ENCODE results near the gene SNX8. TPM values are rescaled to one million over a fixed set of nuclear protein-coding genes. Genes with fewer than 3 reads are reported as not detected.

The SNX8 gene
- total RNA-seq, 1 donor from 2014 or later: 8.3 TPM

- no peak for DNase-seq (ENCODE audit: extremely low spot score in 2 of 2)
- H3K9me3 ChIP-seq: no peaks in the 10 kb centered on the region
- H3K4me1 ChIP-seq: peaks cover 6% of the 10 kb centered on the region
- TF ChIP-seq POLR2AphosphoS5 (IDR thresholded peaks at IDR 0.05; ENCODE audit: insufficient read depth in 1 of 2, low read depth in 1 of 2) (no peak), POLR2A (IDR thresholded peaks at IDR 0.05) (no peak)
- TF ChIP-seq, protein P1, sequence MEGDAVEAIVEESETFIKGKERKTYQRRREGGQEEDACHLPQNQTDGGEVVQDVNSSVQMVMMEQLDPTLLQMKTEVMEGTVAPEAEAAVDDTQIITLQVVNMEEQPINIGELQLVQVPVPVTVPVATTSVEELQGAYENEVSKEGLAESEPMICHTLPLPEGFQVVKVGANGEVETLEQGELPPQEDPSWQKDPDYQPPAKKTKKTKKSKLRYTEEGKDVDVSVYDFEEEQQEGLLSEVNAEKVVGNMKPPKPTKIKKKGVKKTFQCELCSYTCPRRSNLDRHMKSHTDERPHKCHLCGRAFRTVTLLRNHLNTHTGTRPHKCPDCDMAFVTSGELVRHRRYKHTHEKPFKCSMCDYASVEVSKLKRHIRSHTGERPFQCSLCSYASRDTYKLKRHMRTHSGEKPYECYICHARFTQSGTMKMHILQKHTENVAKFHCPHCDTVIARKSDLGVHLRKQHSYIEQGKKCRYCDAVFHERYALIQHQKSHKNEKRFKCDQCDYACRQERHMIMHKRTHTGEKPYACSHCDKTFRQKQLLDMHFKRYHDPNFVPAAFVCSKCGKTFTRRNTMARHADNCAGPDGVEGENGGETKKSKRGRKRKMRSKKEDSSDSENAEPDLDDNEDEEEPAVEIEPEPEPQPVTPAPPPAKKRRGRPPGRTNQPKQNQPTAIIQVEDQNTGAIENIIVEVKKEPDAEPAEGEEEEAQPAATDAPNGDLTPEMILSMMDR (IDR thresholded peaks at IDR 0.05): no peak
- H3K4me3 ChIP-seq: no peak overlapping the region
- intact Hi-C loops (cut with DNase I): no loop called here
- no peak overlapping the region for H3K27ac ChIP-seq
- peaks cover 0 to 19% of the 10 kb centered on the region in 2 donors for H3K36me3 ChIP-seq
- H3K27me3 ChIP-seq: no peaks in the 10 kb centered on the region
These were observed 47.3 kb downstream of the SNX8 start for GRCh38 chr7:2266911-2267310.

DNA sequence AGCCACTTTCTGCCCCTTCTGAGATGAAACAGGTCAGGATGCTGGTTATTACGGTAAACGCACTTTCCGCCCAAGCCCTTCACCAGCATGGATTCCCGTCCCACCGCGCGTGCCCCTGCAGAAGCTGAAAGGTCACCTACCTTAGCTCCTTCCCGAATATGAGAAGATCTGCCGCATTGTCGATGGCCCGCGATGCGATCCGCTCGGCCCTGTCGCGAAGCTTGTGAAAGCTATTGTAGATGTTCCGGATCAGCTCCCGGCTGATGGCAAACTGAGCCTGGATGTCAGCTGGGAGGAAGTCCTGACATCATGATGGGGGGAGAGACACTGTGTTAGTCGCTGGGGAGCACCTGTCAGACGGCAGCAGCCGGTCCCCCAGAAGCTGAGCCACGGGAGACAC lies 50.1 kb downstream of the SNX8 start:
- Histone ChIP-seq H3K27me3 (no peaks in the 10 kb centered on the region), H3K27ac (no peak overlapping the region), H3K36me3 (peaks cover 0 to 10% of the 10 kb centered on the region in 2 donors), H3K4me1 (no peaks in the 10 kb centered on the region), H3K9me3 (no peaks in the 10 kb centered on the region), H3K4me3 (no peak overlapping the region)
- DNase-seq (ENCODE audit: extremely low spot score in 2 of 2): no peak
- intact Hi-C loops (cut with DNase I): loop anchor here (5.0 kb wide), 1 partner anchor 1602 kb away; no protein-coding TSS in a partner anchor
- TF ChIP-seq POLR2A (IDR thresholded peaks at IDR 0.05) (no peak), POLR2AphosphoS5 (IDR thresholded peaks at IDR 0.05; ENCODE audit: insufficient read depth in 1 of 2, low read depth in 1 of 2) (no peak)
- TF ChIP-seq, protein P1 (IDR thresholded peaks at IDR 0.05): no peak

DNA sequence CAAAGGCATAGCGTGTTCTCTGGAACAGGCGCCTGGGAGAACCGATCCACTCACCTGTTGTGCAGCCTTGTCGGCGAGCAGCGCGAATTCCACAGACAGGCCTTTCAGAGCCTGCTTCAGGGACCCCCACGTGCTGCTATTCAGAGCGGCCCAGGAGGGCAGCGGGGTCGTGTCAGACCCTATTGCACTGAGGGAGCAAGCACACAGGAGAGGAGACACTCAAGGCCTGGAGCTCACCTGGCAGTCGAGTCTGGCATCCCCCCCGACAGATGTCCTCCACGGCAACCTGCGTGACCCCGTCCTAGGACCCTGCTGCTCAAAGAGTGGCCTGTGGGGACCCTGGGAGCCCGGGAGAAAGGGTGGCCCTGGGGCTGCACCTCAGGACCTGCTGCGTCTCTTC lies 51.1 kb downstream of the SNX8 start:
- intact Hi-C loops (cut with DNase I): loop anchor here (5.0 kb wide), 1 partner anchor 1601 kb away; no protein-coding TSS in a partner anchor
- no peak for TF ChIP-seq POLR2AphosphoS5 (IDR thresholded peaks at IDR 0.05; ENCODE audit: insufficient read depth in 1 of 2, low read depth in 1 of 2)
- TF ChIP-seq POLR2A (IDR thresholded peaks at IDR 0.05): no peak
- TF ChIP-seq, protein P1 (IDR thresholded peaks at IDR 0.05): no peak
- DNase-seq (ENCODE audit: extremely low spot score in 2 of 2): no peak
- Histone ChIP-seq H3K4me3 (no peak overlapping the region), H3K27ac (no peak overlapping the region), H3K9me3 (no peaks in the 10 kb centered on the region), H3K27me3 (no peaks in the 10 kb centered on the region), H3K4me1 (no peaks in the 10 kb centered on the region), H3K36me3 (peaks cover 0 to 10% of the 10 kb centered on the region in 2 donors)

DNA sequence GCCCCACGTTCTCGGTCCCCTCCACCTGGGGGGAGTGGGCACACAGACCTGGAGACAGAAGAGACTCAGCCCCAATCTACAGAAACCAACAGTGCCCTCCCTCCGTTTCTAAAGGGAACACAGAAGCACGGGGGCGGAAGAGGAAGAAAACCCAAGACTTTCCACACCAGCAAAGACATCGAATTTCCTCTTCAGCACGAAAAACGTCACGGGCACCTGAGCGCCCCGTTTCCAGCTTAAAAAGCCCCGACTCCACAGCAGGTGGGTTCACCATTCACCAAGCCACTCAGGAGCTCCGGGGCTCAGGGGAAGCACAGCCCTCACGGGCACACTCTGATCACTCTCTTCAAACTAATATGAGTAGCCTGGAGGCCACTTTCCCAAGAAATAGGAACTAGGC lies 52.6 kb downstream of the SNX8 start:
- Histone ChIP-seq H3K36me3 (peaks cover 0 to 21% of the 10 kb centered on the region in 2 donors), H3K27me3 (no peaks in the 10 kb centered on the region), H3K27ac (no peak overlapping the region), H3K4me3 (no peak overlapping the region), H3K9me3 (no peaks in the 10 kb centered on the region), H3K4me1 (no peaks in the 10 kb centered on the region)
- TF ChIP-seq, protein P1 (IDR thresholded peaks at IDR 0.05): no peak
- no peak for TF ChIP-seq POLR2AphosphoS5 (IDR thresholded peaks at IDR 0.05; ENCODE audit: insufficient read depth in 1 of 2, low read depth in 1 of 2)
- TF ChIP-seq POLR2A (IDR thresholded peaks at IDR 0.05): no peak
- intact Hi-C loops (cut with DNase I): loop anchor here (5.0 kb wide), 1 partner anchor 1599 kb away; no protein-coding TSS in a partner anchor
- no peak for DNase-seq (ENCODE audit: extremely low spot score in 2 of 2)

- no peaks in the 10 kb centered on the region for H3K4me1 ChIP-seq
- H3K9me3 ChIP-seq: no peaks in the 10 kb centered on the region
- intact Hi-C loops (cut with DNase I): loop anchor here (5.0 kb wide), 1 partner anchor 1599 kb away; no protein-coding TSS in a partner anchor
- no peak for DNase-seq (ENCODE audit: extremely low spot score in 2 of 2)
- no peak overlapping the region for H3K4me3 ChIP-seq
- H3K27ac ChIP-seq: no peak overlapping the region
- no peaks in the 10 kb centered on the region for H3K27me3 ChIP-seq
- H3K36me3 ChIP-seq: peaks cover 0 to 29% of the 10 kb centered on the region in 2 donors
- no peak for TF ChIP-seq POLR2AphosphoS5 (IDR thresholded peaks at IDR 0.05; ENCODE audit: insufficient read depth in 1 of 2, low read depth in 1 of 2)
- TF ChIP-seq, protein P1 (IDR thresholded peaks at IDR 0.05): no peak
- TF ChIP-seq POLR2A (IDR thresholded peaks at IDR 0.05): no peak
These were observed 53.4 kb downstream of the SNX8 start for GRCh38 chr7:2260820-2261219.

Data from vagina (tissue), 2 donors.